ENCODE measurements around the gene TRAPPC3.

- TF ChIP-seq CTCF (IDR thresholded peaks at IDR 0.05) (no peak), EZH2 (IDR thresholded peaks at IDR 0.05; ENCODE audit: borderline replicate concordance, insufficient read depth, low read depth, low read length, poor library complexity, severe bottlenecking) (no peak)
Measured at GRCh38 chr1:36093226-36093625, 56.1 kb downstream of the TRAPPC3 start.
